ENCODE results near the gene ACOT2. TPM values are rescaled to one million over a fixed set of nuclear protein-coding genes. Genes with fewer than 3 reads are reported as not detected.

Gene ACOT2
- total RNA-seq, 1 donor from 2014 or later, result 7.6 TPM

DNA sequence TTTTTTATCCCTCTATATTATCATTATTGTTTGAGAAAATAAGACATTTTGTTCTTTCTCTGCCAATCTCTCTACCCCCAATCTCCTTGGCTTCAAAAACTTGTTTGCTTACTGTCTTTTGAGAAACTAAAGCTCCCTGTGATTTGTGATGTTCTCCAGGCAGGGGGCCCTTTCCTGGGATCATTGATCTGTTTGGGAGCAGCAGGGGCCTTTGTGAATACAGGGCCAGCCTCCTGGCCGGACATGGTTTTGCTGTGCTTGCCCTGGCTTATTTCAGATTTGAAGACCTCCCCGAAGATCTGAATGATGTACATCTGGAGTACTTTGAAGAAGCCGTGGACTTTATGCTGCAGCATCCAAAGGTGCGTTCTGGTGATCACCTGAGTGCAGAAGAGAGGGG, 47.8 kb downstream of the ACOT2 start:
- peaks cover 4% of the 10 kb centered on the region for H3K9me3 Mint-ChIP-seq (ENCODE audit: unreplicated experiment)
- H3K4me1 Mint-ChIP-seq (ENCODE audit: low read depth, unreplicated experiment), result no peaks in the 10 kb centered on the region
- H3K27ac Mint-ChIP-seq (ENCODE audit: unreplicated experiment), result no peak overlapping the region
- H3K4me3 Mint-ChIP-seq (ENCODE audit: unreplicated experiment), result no peak overlapping the region
- TF ChIP-seq, protein P1, sequence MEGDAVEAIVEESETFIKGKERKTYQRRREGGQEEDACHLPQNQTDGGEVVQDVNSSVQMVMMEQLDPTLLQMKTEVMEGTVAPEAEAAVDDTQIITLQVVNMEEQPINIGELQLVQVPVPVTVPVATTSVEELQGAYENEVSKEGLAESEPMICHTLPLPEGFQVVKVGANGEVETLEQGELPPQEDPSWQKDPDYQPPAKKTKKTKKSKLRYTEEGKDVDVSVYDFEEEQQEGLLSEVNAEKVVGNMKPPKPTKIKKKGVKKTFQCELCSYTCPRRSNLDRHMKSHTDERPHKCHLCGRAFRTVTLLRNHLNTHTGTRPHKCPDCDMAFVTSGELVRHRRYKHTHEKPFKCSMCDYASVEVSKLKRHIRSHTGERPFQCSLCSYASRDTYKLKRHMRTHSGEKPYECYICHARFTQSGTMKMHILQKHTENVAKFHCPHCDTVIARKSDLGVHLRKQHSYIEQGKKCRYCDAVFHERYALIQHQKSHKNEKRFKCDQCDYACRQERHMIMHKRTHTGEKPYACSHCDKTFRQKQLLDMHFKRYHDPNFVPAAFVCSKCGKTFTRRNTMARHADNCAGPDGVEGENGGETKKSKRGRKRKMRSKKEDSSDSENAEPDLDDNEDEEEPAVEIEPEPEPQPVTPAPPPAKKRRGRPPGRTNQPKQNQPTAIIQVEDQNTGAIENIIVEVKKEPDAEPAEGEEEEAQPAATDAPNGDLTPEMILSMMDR (IDR thresholded peaks at IDR 0.05; ENCODE audit: partially characterized antibody, unreplicated experiment), result no peak
- no peaks in the 10 kb centered on the region for H3K36me3 Mint-ChIP-seq (ENCODE audit: unreplicated experiment)
- peaks cover 2% of the 10 kb centered on the region for H3K27me3 Mint-ChIP-seq (ENCODE audit: unreplicated experiment)
- DNase-seq, result no peak

DNA sequence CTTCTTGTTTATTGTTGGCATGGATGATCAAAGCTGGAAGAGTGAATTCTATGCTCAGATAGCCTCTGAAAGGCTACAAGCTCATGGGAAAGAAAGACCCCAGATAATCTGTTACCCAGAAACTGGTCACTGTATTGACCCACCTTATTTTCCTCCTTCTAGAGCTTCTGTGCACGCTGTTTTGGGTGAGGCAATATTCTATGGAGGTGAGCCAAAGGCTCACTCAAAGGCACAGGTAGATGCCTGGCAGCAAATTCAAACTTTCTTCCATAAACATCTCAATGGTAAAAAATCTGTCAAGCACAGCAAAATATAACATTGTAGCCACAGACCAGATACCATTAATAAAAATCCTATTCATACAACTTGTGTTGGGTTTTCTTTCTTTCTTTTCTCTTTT, 50.5 kb downstream of the ACOT2 start:
- Mint-ChIP-seq H3K4me3 (ENCODE audit: unreplicated experiment) (no peak overlapping the region), H3K9me3 (ENCODE audit: unreplicated experiment) (peaks cover 1% of the 10 kb centered on the region), H3K27ac (ENCODE audit: unreplicated experiment) (no peak overlapping the region), H3K36me3 (ENCODE audit: unreplicated experiment) (no peaks in the 10 kb centered on the region), H3K27me3 (ENCODE audit: unreplicated experiment) (no peaks in the 10 kb centered on the region), H3K4me1 (ENCODE audit: low read depth, unreplicated experiment) (no peaks in the 10 kb centered on the region)
- no peak for DNase-seq
- TF ChIP-seq, protein P1 (IDR thresholded peaks at IDR 0.05; ENCODE audit: partially characterized antibody, unreplicated experiment), result no peak

DNA sequence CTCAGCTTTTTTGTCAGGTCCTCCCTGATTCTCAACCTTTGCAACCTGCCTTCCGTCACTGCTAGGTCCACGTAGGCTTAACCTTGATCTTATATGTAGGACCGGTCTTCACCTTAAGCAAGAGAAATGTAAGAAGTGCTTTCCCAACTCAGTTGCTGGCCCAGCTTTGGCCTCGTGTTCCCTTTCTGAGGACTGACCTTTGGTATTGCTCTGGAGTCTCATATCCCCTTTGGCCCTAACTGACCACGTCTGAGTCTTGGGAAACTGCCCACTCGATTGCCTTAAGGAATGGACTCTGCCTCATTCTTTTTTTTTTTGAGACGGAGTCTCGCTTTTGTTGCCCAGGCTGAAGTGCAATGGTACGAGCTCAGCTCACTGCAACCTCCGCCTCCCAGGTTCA, 51.3 kb downstream of the ACOT2 start:
- DNase-seq, result no peak
- Mint-ChIP-seq H3K4me3 (ENCODE audit: unreplicated experiment) (no peak overlapping the region), H3K36me3 (ENCODE audit: unreplicated experiment) (no peaks in the 10 kb centered on the region), H3K4me1 (ENCODE audit: low read depth, unreplicated experiment) (no peaks in the 10 kb centered on the region), H3K27me3 (ENCODE audit: unreplicated experiment) (no peaks in the 10 kb centered on the region), H3K9me3 (ENCODE audit: unreplicated experiment) (peaks cover 1% of the 10 kb centered on the region), H3K27ac (ENCODE audit: unreplicated experiment) (no peak overlapping the region)
- TF ChIP-seq, protein P1 (IDR thresholded peaks at IDR 0.05; ENCODE audit: partially characterized antibody, unreplicated experiment), result no peak

DNA sequence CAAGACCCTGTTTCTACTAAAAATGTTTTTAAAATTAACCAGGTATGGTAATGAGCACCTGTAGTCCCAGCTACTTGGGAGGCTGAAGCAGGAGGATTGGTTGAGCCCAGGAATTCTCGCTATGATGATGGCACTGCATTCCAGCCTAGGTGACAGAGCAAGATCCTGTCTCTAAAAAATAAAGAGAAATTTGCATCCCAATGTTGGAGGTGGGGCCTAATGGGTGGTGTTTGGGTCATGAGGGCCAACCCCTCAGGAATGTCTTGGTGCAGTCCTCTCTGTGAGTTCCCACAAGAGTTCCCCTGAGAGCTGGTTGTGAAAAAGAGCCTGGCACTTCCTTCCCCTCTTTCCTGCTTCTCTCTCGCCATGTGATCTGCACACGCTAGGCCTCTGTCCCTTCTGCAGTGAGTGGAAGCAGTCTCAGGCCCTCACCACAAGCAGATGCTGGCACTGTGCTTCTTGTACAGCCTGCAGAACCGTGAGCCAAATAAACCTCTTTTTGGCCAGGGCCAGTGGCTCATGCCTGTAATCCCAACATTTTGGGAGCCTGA, 54.6 kb downstream of the ACOT2 start:
- no peaks in the 10 kb centered on the region for H3K36me3 Mint-ChIP-seq (ENCODE audit: unreplicated experiment)
- TF ChIP-seq, protein P1 (IDR thresholded peaks at IDR 0.05; ENCODE audit: partially characterized antibody, unreplicated experiment), result no peak
- DNase-seq, result no peak
- no peak overlapping the region for H3K27ac Mint-ChIP-seq (ENCODE audit: unreplicated experiment)
- H3K27me3 Mint-ChIP-seq (ENCODE audit: unreplicated experiment), result no peaks in the 10 kb centered on the region
- no peaks in the 10 kb centered on the region for H3K9me3 Mint-ChIP-seq (ENCODE audit: unreplicated experiment)
- H3K4me1 Mint-ChIP-seq (ENCODE audit: low read depth, unreplicated experiment), result no peaks in the 10 kb centered on the region
- no peak overlapping the region for H3K4me3 Mint-ChIP-seq (ENCODE audit: unreplicated experiment)

Other genes starting within 250 kb of the ACOT2 start
- 48.0 TPM for gene NUMB, start 110.7 kb upstream of the ACOT2 start, total RNA-seq (ENCODE audit: unreplicated experiment)
- 13.6 TPM for gene RIOX1, start 78.3 kb upstream of the ACOT2 start, total RNA-seq (ENCODE audit: unreplicated experiment)
- 1.4 TPM for gene ACOT1, start 32.1 kb upstream of the ACOT2 start, total RNA-seq (ENCODE audit: unreplicated experiment)
- not detected for gene HEATR4, start 10.3 kb upstream of the ACOT2 start, total RNA-seq (ENCODE audit: unreplicated experiment)
- gene ACOT4, start 22.7 kb downstream of the ACOT2 start, total RNA-seq (ENCODE audit: unreplicated experiment), result not detected
- not detected for gene ACOT6, start 43.3 kb downstream of the ACOT2 start, total RNA-seq (ENCODE audit: unreplicated experiment)
- gene DNAL1, start 75.8 kb downstream of the ACOT2 start, total RNA-seq (ENCODE audit: unreplicated experiment), result 18.5 TPM
- 145 TPM for gene PNMA1, start 145.2 kb downstream of the ACOT2 start, total RNA-seq (ENCODE audit: unreplicated experiment)

All from glutamatergic neuron (in vitro differentiated cells).